Tibial nerve (tissue), 4 donors: ENCODE data around the gene ASB5. TPM values are rescaled to one million over a fixed set of nuclear protein-coding genes. Genes with fewer than 3 reads are reported as not detected.
"Not testable (repeated sequence)": the region's sequence is repeated elsewhere in the genome, so short reads cannot be mapped to it uniquely, and the experiment has no call there.

Experiments
- DNase-seq, 2 donors: peaks; one replicate each; pipeline ENCODE4 v3.0.0-alpha.2; 2019; ENCODE audit warnings: low spot score in 2 of 2
- H3K27ac ChIP-seq, 4 donors: fragments of 200-600 bp; sonication (generic) in 3 of 4; one replicate each; pipeline ENCODE4 v1.5.1; 2017 to 2019; ENCODE audit warnings: mild to moderate bottlenecking in 1 of 4
- H3K27me3 ChIP-seq, 2 donors: fragments of 200-600 bp; sonication (generic) in 1 of 2; one replicate each; pipeline versions ENCODE4 v1.5.1 to v1.6.0; 2017 to 2019
- H3K36me3 ChIP-seq, 3 donors: fragments of 200-600 bp; sonication (generic); one replicate each; pipeline ENCODE4 v1.5.1; 2018 to 2019
- H3K4me1 ChIP-seq, 4 donors: fragments of 200-600 bp; sonication (generic) in 3 of 4; one replicate each; pipeline ENCODE4 v1.5.1; 2017 to 2019
- H3K4me3 ChIP-seq, 4 donors: fragments of 200-600 bp; sonication (generic) in 3 of 4; one replicate each; pipeline ENCODE4 v1.5.1; 2017 to 2019; ENCODE audit warnings: mild to moderate bottlenecking in 1 of 4, moderate library complexity in 1 of 4
- H3K9me3 ChIP-seq, 4 donors: fragments of 200-600 bp; sonication (generic) in 3 of 4; one replicate each; pipeline ENCODE4 v1.5.1; 2017 to 2019
- EP300 ChIP-seq, 2 donors: sonication (generic); formaldehyde crosslinking; IDR thresholded peaks; one replicate each; pipeline ENCODE4 v1.6.1; 2017; ENCODE audit warnings: antibody characterized with exemption in 2 of 2, mild to moderate bottlenecking in 1 of 2
- POLR2A ChIP-seq, 2 donors: fragments of 450-650 bp; IDR thresholded peaks; one replicate each; pipeline ENCODE4 v1.6.1; 2017; ENCODE audit warnings: antibody characterized with exemption in 2 of 2, mild to moderate bottlenecking in 2 of 2, moderate library complexity in 2 of 2
- WGBS, 2 donors: methylation state at CpG; one replicate each; pipeline ENCODE4 v1.1.5; 2018; 5-methylcytosine and 5-hydroxymethylcytosine counted together
- total RNA-seq, 4 donors: library from RNA; depleted of rRNA; stranded (reverse); fragments of >200 nt; gene quantifications; one replicate each; pipeline ENCODE4 v1.1.0, GENCODE V29; 2016
- TF ChIP-seq, protein P1 (sequence below), 5 experiments: fragments of 200-600 bp in 3 of 5; fragments of 450-650 bp in 2 of 5; sonication (generic) in 3 of 5; IDR thresholded peaks; one replicate each; pipeline ENCODE4 v1.5.1; 2016 to 2019; ENCODE audit warnings: antibody characterized with exemption in 5 of 5, mild to moderate bottlenecking in 3 of 5, moderate library complexity in 2 of 5

Gene ASB5
- total RNA-seq, 4 donors from 2014 or later = not detected

DNA sequence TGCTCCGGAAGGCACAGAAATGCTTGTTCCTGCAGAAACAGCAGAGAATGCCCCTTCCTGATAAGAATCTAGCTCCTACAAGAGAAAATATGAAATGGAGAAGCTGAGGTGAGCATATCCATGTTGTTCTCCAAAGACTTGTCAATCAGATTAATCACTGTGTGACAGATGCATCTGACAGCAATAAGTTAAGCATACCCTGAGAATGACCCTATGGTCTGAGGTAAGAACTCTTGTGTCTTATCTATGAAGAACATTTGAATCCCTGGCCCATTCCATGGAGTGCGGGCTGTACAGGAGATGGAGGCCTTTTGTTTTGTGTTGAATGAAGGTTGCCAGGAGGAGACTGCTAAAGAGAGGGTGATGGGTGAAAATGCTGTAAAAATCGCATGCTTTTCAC is 21.5 kb upstream of the ASB5 start:
- no peaks in the 10 kb centered on the region for H3K4me1 ChIP-seq
- H3K4me3 ChIP-seq = no peak overlapping the region
- WGBS, 2 donors = 87 to 94% methylated on average over 3 of the region's 3 CpGs
- DNase-seq = no peak
- no peaks in the 10 kb centered on the region for H3K36me3 ChIP-seq
- no peaks in the 10 kb centered on the region for H3K9me3 ChIP-seq
- no peak overlapping the region for H3K27ac ChIP-seq
- TF ChIP-seq POLR2A (IDR thresholded peaks at IDR 0.05) = no peak
- no peak for TF ChIP-seq EP300 (IDR thresholded peaks at IDR 0.05)
- TF ChIP-seq, protein P1, sequence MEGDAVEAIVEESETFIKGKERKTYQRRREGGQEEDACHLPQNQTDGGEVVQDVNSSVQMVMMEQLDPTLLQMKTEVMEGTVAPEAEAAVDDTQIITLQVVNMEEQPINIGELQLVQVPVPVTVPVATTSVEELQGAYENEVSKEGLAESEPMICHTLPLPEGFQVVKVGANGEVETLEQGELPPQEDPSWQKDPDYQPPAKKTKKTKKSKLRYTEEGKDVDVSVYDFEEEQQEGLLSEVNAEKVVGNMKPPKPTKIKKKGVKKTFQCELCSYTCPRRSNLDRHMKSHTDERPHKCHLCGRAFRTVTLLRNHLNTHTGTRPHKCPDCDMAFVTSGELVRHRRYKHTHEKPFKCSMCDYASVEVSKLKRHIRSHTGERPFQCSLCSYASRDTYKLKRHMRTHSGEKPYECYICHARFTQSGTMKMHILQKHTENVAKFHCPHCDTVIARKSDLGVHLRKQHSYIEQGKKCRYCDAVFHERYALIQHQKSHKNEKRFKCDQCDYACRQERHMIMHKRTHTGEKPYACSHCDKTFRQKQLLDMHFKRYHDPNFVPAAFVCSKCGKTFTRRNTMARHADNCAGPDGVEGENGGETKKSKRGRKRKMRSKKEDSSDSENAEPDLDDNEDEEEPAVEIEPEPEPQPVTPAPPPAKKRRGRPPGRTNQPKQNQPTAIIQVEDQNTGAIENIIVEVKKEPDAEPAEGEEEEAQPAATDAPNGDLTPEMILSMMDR (IDR thresholded peaks at IDR 0.05) = no peak
- H3K27me3 ChIP-seq = no peaks in the 10 kb centered on the region

DNA sequence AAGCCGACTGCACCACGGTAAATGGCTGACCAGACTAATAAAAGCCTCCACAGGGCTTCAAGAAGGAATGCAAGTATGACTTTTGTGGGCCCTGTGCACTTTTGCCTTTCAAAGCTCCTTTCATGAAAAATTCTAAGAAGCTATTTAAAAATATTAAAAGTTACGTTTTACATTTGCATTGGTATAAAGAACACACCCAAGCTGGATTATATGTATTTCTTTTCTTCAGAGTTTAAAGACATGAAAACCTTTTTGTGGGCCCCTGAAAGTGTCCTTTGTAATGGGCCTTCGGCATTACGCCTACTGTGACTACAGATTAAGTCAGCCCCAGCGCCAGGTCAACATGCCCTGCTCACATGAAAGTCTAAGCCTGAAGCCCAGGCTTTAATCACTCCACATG is 20.5 kb upstream of the ASB5 start:
- no peak overlapping the region for H3K27ac ChIP-seq
- 56 to 57% methylated on average over 6 of the region's 6 CpGs for WGBS, 2 donors
- no peak overlapping the region for H3K4me3 ChIP-seq
- no peak for DNase-seq
- H3K9me3 ChIP-seq = no peaks in the 10 kb centered on the region
- TF ChIP-seq EP300 (IDR thresholded peaks at IDR 0.05) (no peak), POLR2A (IDR thresholded peaks at IDR 0.05) (no peak)
- TF ChIP-seq, protein P1 (IDR thresholded peaks at IDR 0.05) = no peak
- no peaks in the 10 kb centered on the region for H3K4me1 ChIP-seq
- H3K36me3 ChIP-seq = no peaks in the 10 kb centered on the region
- H3K27me3 ChIP-seq = no peaks in the 10 kb centered on the region

DNA sequence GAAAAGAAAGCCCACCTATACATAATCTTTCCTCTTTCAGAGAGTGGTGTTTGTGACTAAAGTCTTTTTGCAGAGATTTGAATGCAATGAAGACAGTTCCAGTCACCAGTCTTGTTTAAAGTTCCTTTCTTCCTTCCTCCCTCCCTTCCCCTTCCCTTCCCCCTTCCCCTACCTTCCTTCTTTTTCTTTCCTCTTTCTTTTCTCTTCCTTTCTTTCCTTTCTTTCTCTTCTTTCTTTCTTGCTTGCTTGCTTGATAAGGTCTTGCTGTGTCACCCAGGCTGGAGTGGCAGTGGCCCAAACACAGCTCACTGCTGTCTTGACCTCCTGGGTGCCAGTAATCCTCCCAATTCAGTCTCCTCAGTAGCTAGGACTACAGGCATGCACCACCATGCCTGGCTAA is 19.0 kb upstream of the ASB5 start:
- Histone ChIP-seq H3K4me1 (no peaks in the 10 kb centered on the region), H3K27ac (no peak overlapping the region), H3K9me3 (no peaks in the 10 kb centered on the region), H3K27me3 (no peaks in the 10 kb centered on the region), H3K4me3 (no peak overlapping the region), H3K36me3 (no peaks in the 10 kb centered on the region)
- no peak for DNase-seq
- no peak for TF ChIP-seq EP300 (IDR thresholded peaks at IDR 0.05)
- TF ChIP-seq, protein P1 (IDR thresholded peaks at IDR 0.05) = no peak
- no peak for TF ChIP-seq POLR2A (IDR thresholded peaks at IDR 0.05)

DNA sequence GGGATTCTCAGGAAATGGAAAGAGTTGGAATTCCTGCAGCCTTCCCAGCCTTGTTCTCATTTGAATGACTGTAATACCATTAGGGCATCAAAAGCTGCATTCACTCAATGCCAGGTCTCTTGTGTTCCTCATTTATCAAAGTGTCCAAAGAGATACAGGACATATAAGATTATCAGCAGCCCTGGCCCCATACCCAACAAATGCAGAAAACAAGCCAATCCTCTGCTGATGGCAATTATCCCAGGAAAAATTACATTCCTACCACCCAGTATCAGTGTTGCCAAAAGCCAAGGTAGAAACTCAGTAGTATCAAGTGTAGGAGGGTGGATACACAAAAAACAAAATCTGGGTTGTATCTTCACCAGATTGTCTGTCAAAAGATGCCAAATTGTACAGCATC is 18.5 kb upstream of the ASB5 start:
- TF ChIP-seq, protein P1 (IDR thresholded peaks at IDR 0.05) = no peak
- TF ChIP-seq POLR2A (IDR thresholded peaks at IDR 0.05) (no peak), EP300 (IDR thresholded peaks at IDR 0.05) (no peak)

DNA sequence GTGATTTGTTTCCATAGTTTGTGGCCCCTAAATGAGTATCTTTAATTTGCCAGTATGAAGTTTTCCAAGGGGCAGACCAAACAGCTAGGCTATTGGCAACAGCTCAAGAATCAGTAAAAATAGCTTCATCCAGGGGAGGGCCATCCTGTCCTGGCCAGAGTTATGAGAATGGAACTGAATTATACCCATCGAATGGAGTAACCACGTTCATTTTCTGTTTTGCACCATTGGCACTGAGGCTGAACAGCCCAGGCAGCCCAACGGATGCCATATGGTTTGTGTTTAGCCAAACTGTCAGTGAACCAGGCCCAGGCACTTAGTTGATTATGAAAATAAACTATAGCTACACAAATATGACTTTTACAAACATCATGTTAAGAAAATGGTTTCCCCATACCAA is 17.7 kb upstream of the ASB5 start:
- Histone ChIP-seq H3K27ac (no peak overlapping the region), H3K4me1 (no peaks in the 10 kb centered on the region), H3K9me3 (no peaks in the 10 kb centered on the region), H3K27me3 (no peaks in the 10 kb centered on the region), H3K4me3 (no peak overlapping the region), H3K36me3 (no peaks in the 10 kb centered on the region)
- TF ChIP-seq POLR2A (IDR thresholded peaks at IDR 0.05) (no peak), EP300 (IDR thresholded peaks at IDR 0.05) (no peak)
- TF ChIP-seq, protein P1 (IDR thresholded peaks at IDR 0.05) = no peak
- WGBS, 2 donors = 70 to 76% methylated on average over 3 of the region's 3 CpGs
- no peak for DNase-seq

More for the DNA sequence above, 18.5 kb upstream of the ASB5 start:
- no peak for DNase-seq
- H3K27me3 ChIP-seq = no peaks in the 10 kb centered on the region
- no peaks in the 10 kb centered on the region for H3K9me3 ChIP-seq
- no peaks in the 10 kb centered on the region for H3K4me1 ChIP-seq
- H3K27ac ChIP-seq = no peak overlapping the region
- H3K36me3 ChIP-seq = no peaks in the 10 kb centered on the region
- no peak overlapping the region for H3K4me3 ChIP-seq

DNA sequence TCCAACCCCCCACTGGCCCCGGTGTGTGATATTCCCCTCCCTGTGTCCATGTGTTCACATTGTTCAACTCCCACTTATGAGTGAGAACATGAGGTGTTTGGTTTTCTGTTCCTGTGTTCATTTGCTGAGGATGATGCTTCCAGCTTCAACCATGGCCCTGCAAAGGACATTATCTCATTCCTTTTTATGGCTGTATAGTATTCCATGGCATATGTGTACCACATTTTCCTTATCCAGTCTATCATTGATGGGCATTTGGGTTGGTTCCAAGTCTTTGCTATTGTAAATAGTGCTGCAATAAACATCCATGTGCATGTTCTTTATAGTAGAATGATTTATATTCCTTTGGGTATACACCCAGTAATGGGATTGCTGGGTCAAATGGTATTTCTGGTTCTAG is 10.5 kb upstream of the ASB5 start:
- not testable (repeated sequence) for DNase-seq, H3K27me3 ChIP-seq, H3K9me3 ChIP-seq, H3K36me3 ChIP-seq, H3K4me3 ChIP-seq, H3K4me1 ChIP-seq, H3K27ac ChIP-seq
- WGBS, 2 donors = 91 to 100% methylated on average over 1 of the region's 1 CpG
